AG09309 (cell line): ENCODE measurements around the gene BRIP1.

ENCODE experiments used
- DNase-seq: peaks from one replicate; pipeline ENCODE4 v3.0.0-alpha.2; 2010; ENCODE audit warnings: low read depth
- H3K4me3 ChIP-seq: 2 replicates; pipeline ENCODE4 v1.5.1; 2011; ENCODE audit warnings: mild to moderate bottlenecking, low read depth, low read length, moderate library complexity; ENCODE audit not compliant: control insufficient read depth
- TF ChIP-seq, protein P1 (sequence below): IDR thresholded peaks from 2 replicates; pipeline ENCODE4 v1.5.1; 2011; ENCODE audit warnings: mild to moderate bottlenecking, low read depth, low read length, inconsistent platforms; ENCODE audit not compliant: insufficient read depth, control insufficient read depth; ENCODE audit errors: missing control alignments

BRIP1 gene

DNA sequence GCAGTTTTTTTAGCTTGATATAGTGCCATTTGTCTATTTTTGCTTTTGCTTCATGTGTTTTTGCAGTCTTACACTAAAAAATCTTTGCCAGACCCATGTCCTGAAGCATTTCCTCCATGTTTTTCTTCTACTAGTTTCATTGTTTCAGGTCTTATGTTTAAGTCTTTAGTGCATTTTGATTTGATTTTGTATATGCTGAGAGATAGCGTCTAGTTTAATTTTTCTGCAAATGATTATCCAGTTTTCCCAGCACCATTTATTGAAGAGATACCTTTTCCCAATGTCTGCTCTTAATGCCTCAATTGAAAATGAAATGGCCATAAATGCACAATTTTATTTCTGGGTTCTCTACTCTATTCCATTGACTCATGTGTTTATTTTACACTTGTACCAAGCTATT is 231.5 kb downstream of the BRIP1 start:
- no peak overlapping the region for H3K4me3 ChIP-seq
- TF ChIP-seq, protein P1, sequence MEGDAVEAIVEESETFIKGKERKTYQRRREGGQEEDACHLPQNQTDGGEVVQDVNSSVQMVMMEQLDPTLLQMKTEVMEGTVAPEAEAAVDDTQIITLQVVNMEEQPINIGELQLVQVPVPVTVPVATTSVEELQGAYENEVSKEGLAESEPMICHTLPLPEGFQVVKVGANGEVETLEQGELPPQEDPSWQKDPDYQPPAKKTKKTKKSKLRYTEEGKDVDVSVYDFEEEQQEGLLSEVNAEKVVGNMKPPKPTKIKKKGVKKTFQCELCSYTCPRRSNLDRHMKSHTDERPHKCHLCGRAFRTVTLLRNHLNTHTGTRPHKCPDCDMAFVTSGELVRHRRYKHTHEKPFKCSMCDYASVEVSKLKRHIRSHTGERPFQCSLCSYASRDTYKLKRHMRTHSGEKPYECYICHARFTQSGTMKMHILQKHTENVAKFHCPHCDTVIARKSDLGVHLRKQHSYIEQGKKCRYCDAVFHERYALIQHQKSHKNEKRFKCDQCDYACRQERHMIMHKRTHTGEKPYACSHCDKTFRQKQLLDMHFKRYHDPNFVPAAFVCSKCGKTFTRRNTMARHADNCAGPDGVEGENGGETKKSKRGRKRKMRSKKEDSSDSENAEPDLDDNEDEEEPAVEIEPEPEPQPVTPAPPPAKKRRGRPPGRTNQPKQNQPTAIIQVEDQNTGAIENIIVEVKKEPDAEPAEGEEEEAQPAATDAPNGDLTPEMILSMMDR = no peak
- DNase-seq = no peak
